PC-3 (cell line): ENCODE results near the gene SLC23A2. TPM values are rescaled to one million over a fixed set of nuclear protein-coding genes. Genes with fewer than 3 reads are reported as not detected.

Source experiments
- ATAC-seq: fragments of 200-7000 bp; cut with Tn5 transposase; 2 replicates; pipeline ENCODE4 v1.9.1; 2020; ENCODE audit warnings: mild to moderate bottlenecking, moderate library complexity
- BruUV-seq: library from RNA; stranded (reverse); fragments of 400-500 nt; replicated peaks from 2 replicates; lab custom pipeline; 2021; lab: Mats Ljungman, UMichigan
- CTCF ChIA-PET: fragments of 300-600 bp; sonication (Branson Sonifier 250); formaldehyde crosslinking; loops from one replicate; lab custom pipeline; 2022; ENCODE audit warnings: antibody characterized with exemption; lab: Charles Lee
- POLR2A ChIA-PET: fragments of 300-600 bp; sonication (Branson Sonifier 250); formaldehyde crosslinking; loops from one replicate; lab custom pipeline; 2022; ENCODE audit warnings: antibody characterized with exemption; ENCODE audit not compliant: unreplicated experiment; lab: Charles Lee
- DNase-seq: peaks from one replicate; pipeline ENCODE4 v3.0.0-alpha.2; 2015
- H2AFZ ChIP-seq: fragments of 300-600 bp; sonication (generic); 2 replicates; pipeline ENCODE4 v1.6.0; 2016; ENCODE audit warnings: antibody characterized with exemption, low read length
- H3F3A ChIP-seq: fragments of 300-600 bp; sonication (generic); one replicate; pipeline ENCODE4 v1.6.0; 2017; ENCODE audit warnings: antibody characterized with exemption, low read length, control low read depth, mild to moderate bottlenecking; ENCODE audit not compliant: unreplicated experiment
- H3K27ac ChIP-seq: fragments of 300-600 bp; sonication (generic); 2 replicates; pipeline ENCODE4 v1.5.1; 2016; ENCODE audit warnings: mild to moderate bottlenecking, low read length
- H3K27me3 ChIP-seq: fragments of 300-600 bp; sonication (generic); 2 replicates; pipeline ENCODE4 v1.6.1; 2016; ENCODE audit warnings: low read length, mixed read lengths
- H3K36me3 ChIP-seq: fragments of 300-600 bp; sonication (generic); 2 replicates; pipeline ENCODE4 v1.6.1; 2016; ENCODE audit warnings: low read depth, mixed run types, low read length, mixed read lengths
- H3K4me1 ChIP-seq: fragments of 300-600 bp; sonication (generic); 2 replicates; pipeline ENCODE4 v1.5.1; 2016; ENCODE audit warnings: low read length; ENCODE audit not compliant: insufficient read depth
- H3K4me2 ChIP-seq: fragments of 300-600 bp; sonication (generic); 2 replicates; pipeline ENCODE4 v1.6.0; 2016; ENCODE audit warnings: low read length
- H3K4me3 ChIP-seq: fragments of 300-600 bp; sonication (generic); 2 replicates; pipeline ENCODE4 v1.5.1; 2016; ENCODE audit warnings: mild to moderate bottlenecking, low read length, mixed read lengths
- H3K79me2 ChIP-seq: fragments of 300-600 bp; sonication (generic); 2 replicates; pipeline ENCODE4 v1.6.1; 2017; ENCODE audit warnings: low read length, mixed read lengths
- H3K9ac ChIP-seq: fragments of 300-600 bp; sonication (generic); 2 replicates; pipeline ENCODE4 v1.6.0; 2016; ENCODE audit warnings: mild to moderate bottlenecking, low read length
- H3K9me2 ChIP-seq: fragments of 300-600 bp; sonication (generic); replicated peaks from 2 replicates; pipeline ENCODE4 v1.6.1; 2016; ENCODE audit warnings: mixed run types, low read length, mixed read lengths
- H3K9me3 ChIP-seq: fragments of 300-600 bp; sonication (generic); 2 replicates; pipeline ENCODE4 v1.6.1; 2016; ENCODE audit warnings: low read length, mixed read lengths
- H4K20me1 ChIP-seq: fragments of 300-600 bp; sonication (generic); 2 replicates; pipeline ENCODE4 v1.6.1; 2016; ENCODE audit warnings: low read length, mixed read lengths
- CTCF ChIP-seq: fragments of 300-600 bp; sonication (generic); conservative IDR thresholded peaks from 2 replicates; pipeline ENCODE4 v1.5.1; 2017; ENCODE audit warnings: antibody characterized with exemption, low read depth, mild to moderate bottlenecking, low read length
- EZH2 ChIP-seq: fragments of 300-600 bp; sonication (generic); IDR thresholded peaks from one replicate; pipeline ENCODE4 v1.6.1; 2017; ENCODE audit warnings: antibody characterized with exemption, mild to moderate bottlenecking, low read length; ENCODE audit not compliant: unreplicated experiment
- EZH2phosphoT487 ChIP-seq: fragments of 300-600 bp; sonication (generic); IDR thresholded peaks from 2 replicates; pipeline ENCODE4 v1.6.1; 2018; ENCODE audit warnings: mild to moderate bottlenecking, antibody characterized with exemption, low read length, borderline replicate concordance
- intact Hi-C: fragments of 100-400 bp; cut with micrococcal nuclease; formaldehyde crosslinking; loops from 2 replicates; pipeline ENCODE4 v1.9.0; 2023
- total RNA-seq: library from RNA; depleted of rRNA; stranded (reverse); fragments of >200 nt; gene quantifications from 2 replicates; pipeline ENCODE4 v1.2.3, GENCODE V29; 2014

The SLC23A2 gene
- total RNA-seq, 1 experiment from 2014 or later: 18.3 TPM

- Histone ChIP-seq H3K4me2 (no peak overlapping the region), H3K27ac (no peak overlapping the region), H3K9me2 (no peaks in the 10 kb centered on the region), H3K4me3 (no peak overlapping the region), H3F3A (no peaks in the 10 kb centered on the region), H3K27me3 (no peaks in the 10 kb centered on the region), H3K9me3 (no peaks in the 10 kb centered on the region), H3K9ac (no peak overlapping the region), H3K4me1 (no peaks in the 10 kb centered on the region), H2AFZ (no peak overlapping the region), H3K79me2 (no peaks in the 10 kb centered on the region), H3K36me3 (no peaks in the 10 kb centered on the region), H4K20me1 (no peaks in the 10 kb centered on the region)
- ChIA-PET POLR2A (no interaction called here), CTCF (no interaction called here)
- no peak for DNase-seq
- TF ChIP-seq EZH2phosphoT487 (no peak), CTCF (no peak), EZH2 (no peak)
- BruUV-seq: no TSS peak
- intact Hi-C loops: no loop called here
- ATAC-seq: no peak
Measured at GRCh38 chr20:4944518-4945313, 56.6 kb downstream of the SLC23A2 start.

- BruUV-seq: no TSS peak
- CTCF ChIA-PET: no interaction called here
- Histone ChIP-seq H4K20me1 (no peaks in the 10 kb centered on the region), H3F3A (no peaks in the 10 kb centered on the region), H3K4me3 (no peak overlapping the region), H3K4me1 (peaks cover 6% of the 10 kb centered on the region; the same call in 1 of the 2 replicates), H3K27ac (no peak overlapping the region), H3K9me3 (no peaks in the 10 kb centered on the region), H3K4me2 (no peak overlapping the region), H3K9ac (no peak overlapping the region), H2AFZ (no peak overlapping the region), H3K27me3 (no peaks in the 10 kb centered on the region), H3K79me2 (no peaks in the 10 kb centered on the region), H3K36me3 (0 out of 2 replicates have a peak, but pooled peaks cover 2% of the 10 kb centered on the region), H3K9me2 (no peaks in the 10 kb centered on the region)
- POLR2A ChIA-PET: no interaction called here
- DNase-seq (no peak), ATAC-seq (no peak)
- TF ChIP-seq CTCF (no peak), EZH2 (no peak), EZH2phosphoT487 (no peak)
- intact Hi-C loops: no loop called here
Measured at GRCh38 chr20:4942331-4942730, 59.0 kb downstream of the SLC23A2 start.
